Epithelial cell of proximal tubule (primary cell): ENCODE data around the gene ARHGEF26. TPM values are rescaled to one million over a fixed set of nuclear protein-coding genes. Genes with fewer than 3 reads are reported as not detected.

Source experiments
- DNase-seq: peaks from one replicate; pipeline ENCODE4 v3.0.0-alpha.2; 2011; ENCODE audit warnings: low read depth
- H3K4me3 ChIP-seq: 2 replicates; pipeline ENCODE4 v1.5.1; 2011; ENCODE audit warnings: low read depth, mild to moderate bottlenecking, low read length
- CTCF ChIP-seq: conservative IDR thresholded peaks from 2 replicates; pipeline ENCODE4 v1.5.1; 2012; ENCODE audit warnings: low read depth, mild to moderate bottlenecking, low read length
- total RNA-seq: library from RNA; depleted of rRNA; stranded (reverse); fragments of >200 nt; gene quantifications from 2 replicates; pipeline ENCODE4 v1.2.3, GENCODE V29; 2015

ARHGEF26 gene
- total RNA-seq, 1 donor from 2014 or later: 2.9 TPM

GRCh38 chr3:154294016-154294415 lies 172.8 kb downstream of the ARHGEF26 start:
- no peak overlapping the region for H3K4me3 ChIP-seq
- TF ChIP-seq CTCF: no peak
- DNase-seq: no peak

GRCh38 chr3:154301561-154301960 lies 180.4 kb downstream of the ARHGEF26 start:
- H3K4me3 ChIP-seq: no peak overlapping the region
- TF ChIP-seq CTCF: peak; percentile 5
- DNase-seq: no peak

GRCh38 chr3:154304116-154304786 lies 183.1 kb downstream of the ARHGEF26 start:
- H3K4me3 ChIP-seq: no peak overlapping the region
- TF ChIP-seq CTCF: no peak
- no peak for DNase-seq

- DNase-seq: no peak
- TF ChIP-seq CTCF: no peak
- no peak overlapping the region for H3K4me3 ChIP-seq
Observed at GRCh38 chr3:154304936-154305335, 183.7 kb downstream of the ARHGEF26 start.

- H3K4me3 ChIP-seq: no peak overlapping the region
- TF ChIP-seq CTCF: no peak
- no peak for DNase-seq
Observed at GRCh38 chr3:154307363-154307762, 186.2 kb downstream of the ARHGEF26 start.

Other genes with a start within 250 kb of the ARHGEF26 start
- 24.5 and 49.7 TPM in 2 replicates for gene DHX36, start 203.1 kb downstream of the ARHGEF26 start, total RNA-seq